Activated CD8-positive, alpha-beta T cell treated with anti-CD3 and anti-CD28 coated beads for 36 hours (primary cell): ENCODE measurements around the gene LCN2. TPM values are rescaled to one million over a fixed set of nuclear protein-coding genes. Genes with fewer than 3 reads are reported as not detected.

ENCODE experiments used
- ATAC-seq: fragments of 200-7000 bp; cut with Tn5 transposase; one replicate; pipeline ENCODE4 v1.10.0; 2021; ENCODE audit warnings: mild to moderate bottlenecking, moderate library complexity
- CTCF ChIA-PET: fragments of 350-600 bp; sonication (Branson Sonifier 250); formaldehyde crosslinking; loops from one replicate; lab custom pipeline; 2021; ENCODE audit warnings: antibody characterized with exemption; lab: Charles Lee
- POLR2A ChIA-PET: fragments of 350-600 bp; sonication (Branson Sonifier 250); formaldehyde crosslinking; loops from one replicate; lab custom pipeline; 2021; ENCODE audit warnings: antibody characterized with exemption; lab: Charles Lee
- DNase-seq: peaks from one replicate; pipeline ENCODE4 v3.0.0-alpha.2; 2020
- H3K27ac Mint-ChIP-seq: one replicate; pipeline ENCODE4 v1.8.0; 2021; ENCODE audit warnings: mild to moderate bottlenecking, mixed read lengths
- H3K27me3 Mint-ChIP-seq: one replicate; pipeline ENCODE4 v1.8.0; 2021; ENCODE audit warnings: mixed read lengths
- H3K36me3 Mint-ChIP-seq: one replicate; pipeline ENCODE4 v1.8.0; 2021; ENCODE audit warnings: low read depth, mixed read lengths
- H3K4me1 Mint-ChIP-seq: one replicate; pipeline ENCODE4 v1.8.0; 2021; ENCODE audit warnings: low read depth, mixed read lengths
- H3K4me3 Mint-ChIP-seq: one replicate; pipeline ENCODE4 v1.8.0; 2021; ENCODE audit warnings: mild to moderate bottlenecking, moderate library complexity, mixed read lengths
- H3K9me3 Mint-ChIP-seq: one replicate; pipeline ENCODE4 v1.8.0; 2021; ENCODE audit warnings: mixed read lengths
- intact Hi-C: fragments of 100-400 bp; cut with micrococcal nuclease; formaldehyde crosslinking; loops from one replicate; pipeline ENCODE4 v1.10.0; 2022
- total RNA-seq, 2 experiments: library from RNA; stranded (reverse); gene quantifications; one replicate each; pipeline ENCODE4 v1.2.3, GENCODE V29; 2021
- TF ChIP-seq, protein P1 (sequence below): fragments of 200-600 bp; IDR thresholded peaks from one replicate; pipeline ENCODE4 v1.8.0; 2022; ENCODE audit warnings: antibody characterized with exemption, mild to moderate bottlenecking

LCN2 gene
- total RNA-seq, 2 experiments from 2014 or later: not detected

DNA sequence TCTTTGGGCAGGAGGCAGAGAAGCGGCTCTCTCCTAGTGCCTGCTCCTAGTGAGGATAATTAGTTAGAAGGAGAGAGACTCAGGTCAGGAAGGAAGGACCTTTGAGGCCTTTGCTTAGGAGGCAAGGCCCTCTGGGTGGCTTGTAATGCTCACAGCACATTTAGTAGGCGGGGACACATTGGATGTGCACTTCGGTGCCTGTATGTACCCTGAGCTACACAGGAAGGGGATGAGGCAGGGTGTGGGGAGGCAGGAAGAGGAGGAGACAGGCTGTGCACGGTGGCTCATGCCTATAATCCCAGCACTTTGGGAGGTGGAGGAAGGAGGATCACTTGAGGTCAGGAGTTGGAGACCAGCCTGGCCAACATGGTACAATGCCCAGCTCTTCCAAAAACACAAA lies 7.2 kb upstream of the LCN2 start:
- no peaks in the 10 kb centered on the region for H3K36me3 Mint-ChIP-seq
- H3K27me3 Mint-ChIP-seq: no peaks in the 10 kb centered on the region
- peaks cover 5% of the 10 kb centered on the region for H3K4me1 Mint-ChIP-seq
- TF ChIP-seq, protein P1, sequence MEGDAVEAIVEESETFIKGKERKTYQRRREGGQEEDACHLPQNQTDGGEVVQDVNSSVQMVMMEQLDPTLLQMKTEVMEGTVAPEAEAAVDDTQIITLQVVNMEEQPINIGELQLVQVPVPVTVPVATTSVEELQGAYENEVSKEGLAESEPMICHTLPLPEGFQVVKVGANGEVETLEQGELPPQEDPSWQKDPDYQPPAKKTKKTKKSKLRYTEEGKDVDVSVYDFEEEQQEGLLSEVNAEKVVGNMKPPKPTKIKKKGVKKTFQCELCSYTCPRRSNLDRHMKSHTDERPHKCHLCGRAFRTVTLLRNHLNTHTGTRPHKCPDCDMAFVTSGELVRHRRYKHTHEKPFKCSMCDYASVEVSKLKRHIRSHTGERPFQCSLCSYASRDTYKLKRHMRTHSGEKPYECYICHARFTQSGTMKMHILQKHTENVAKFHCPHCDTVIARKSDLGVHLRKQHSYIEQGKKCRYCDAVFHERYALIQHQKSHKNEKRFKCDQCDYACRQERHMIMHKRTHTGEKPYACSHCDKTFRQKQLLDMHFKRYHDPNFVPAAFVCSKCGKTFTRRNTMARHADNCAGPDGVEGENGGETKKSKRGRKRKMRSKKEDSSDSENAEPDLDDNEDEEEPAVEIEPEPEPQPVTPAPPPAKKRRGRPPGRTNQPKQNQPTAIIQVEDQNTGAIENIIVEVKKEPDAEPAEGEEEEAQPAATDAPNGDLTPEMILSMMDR: no peak
- CTCF ChIA-PET: interaction anchor here (1.0 to 1.6 kb wide), 2 partner anchors 13 to 24 kb away, joined by 3 to 4 read pairs; no protein-coding TSS in a partner anchor
- POLR2A ChIA-PET: interaction anchor here (0.9 kb wide), 1 partner anchor 14 kb away, joined by 3 read pairs; no protein-coding TSS in a partner anchor
- H3K27ac Mint-ChIP-seq: no peak overlapping the region
- intact Hi-C loops: no loop called here
- DNase-seq (no peak), ATAC-seq (peak; percentile 60)
- H3K9me3 Mint-ChIP-seq: no peaks in the 10 kb centered on the region
- no peak overlapping the region for H3K4me3 Mint-ChIP-seq

DNA sequence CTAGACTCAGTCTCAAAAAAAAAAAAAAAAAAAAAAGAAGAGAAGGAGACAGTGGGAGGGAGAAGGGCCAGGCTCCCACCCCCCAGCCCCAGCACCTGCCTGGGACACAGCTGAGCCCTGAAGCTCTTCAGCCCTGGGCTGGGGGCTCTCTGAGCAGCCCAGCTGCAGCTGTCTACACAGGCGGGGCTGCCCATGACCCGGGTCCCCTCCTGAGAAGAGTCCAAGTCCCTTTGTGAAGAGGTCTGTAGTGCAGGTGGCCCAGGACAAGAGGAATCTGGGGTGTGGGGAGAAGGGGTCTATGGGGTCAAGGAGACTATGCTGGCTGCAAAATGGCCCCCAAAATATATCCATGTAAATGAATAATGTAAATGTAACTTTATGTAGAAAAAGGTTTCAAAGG lies 6.7 kb upstream of the LCN2 start:
- TF ChIP-seq, protein P1: no peak
- H3K9me3 Mint-ChIP-seq: no peaks in the 10 kb centered on the region
- ChIA-PET CTCF (interaction anchor here (1.2 to 1.6 kb wide), 2 partner anchors 16 to 25 kb away, joined by 3 to 4 read pairs; no protein-coding TSS in a partner anchor), POLR2A (no interaction called here)
- no peaks in the 10 kb centered on the region for H3K27me3 Mint-ChIP-seq
- ATAC-seq: no peak
- intact Hi-C loops: no loop called here
- H3K36me3 Mint-ChIP-seq: no peaks in the 10 kb centered on the region
- no peak overlapping the region for H3K27ac Mint-ChIP-seq
- DNase-seq: no peak
- H3K4me1 Mint-ChIP-seq: peaks cover 5% of the 10 kb centered on the region
- H3K4me3 Mint-ChIP-seq: no peak overlapping the region

DNA sequence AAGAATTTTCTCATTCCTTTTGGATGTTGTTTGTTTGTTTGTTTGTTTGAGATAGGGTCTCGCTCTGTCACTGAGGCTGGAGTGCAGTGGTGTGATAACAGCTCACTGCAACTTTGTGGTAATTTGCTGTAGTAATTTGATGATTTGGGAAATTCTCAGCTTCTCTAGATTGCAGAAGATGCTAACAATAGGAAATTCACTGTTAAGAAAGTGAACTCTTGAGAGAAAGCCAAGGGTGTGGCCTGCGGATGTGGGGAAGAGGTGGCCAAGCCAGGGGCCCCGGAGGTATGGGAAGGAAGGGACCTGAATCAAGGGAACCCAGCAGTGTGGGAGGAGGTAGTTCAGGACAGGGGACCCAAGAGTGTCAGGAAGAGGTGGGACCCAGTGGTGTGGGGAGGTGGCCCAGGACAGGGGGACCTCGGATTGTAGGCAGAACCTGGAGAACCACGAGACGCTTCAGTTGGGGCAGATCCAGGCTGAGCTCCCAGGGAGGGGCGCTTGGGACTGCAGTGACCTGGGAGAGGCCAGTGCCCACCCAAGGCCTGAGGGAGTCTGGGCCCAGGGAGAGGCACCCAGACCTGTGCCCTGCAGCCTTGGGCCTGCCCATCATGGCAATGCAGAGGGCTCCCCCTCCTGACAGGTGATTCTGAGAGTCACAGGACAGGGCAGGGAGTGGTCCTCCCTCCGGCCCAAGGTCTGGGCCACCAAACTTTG lies 5.6 kb upstream of the LCN2 start:
- DNase-seq: no peak
- TF ChIP-seq, protein P1: no peak
- H3K27ac Mint-ChIP-seq: no peak overlapping the region
- no peaks in the 10 kb centered on the region for H3K36me3 Mint-ChIP-seq
- no peaks in the 10 kb centered on the region for H3K27me3 Mint-ChIP-seq
- H3K4me1 Mint-ChIP-seq: peaks cover 5% of the 10 kb centered on the region
- intact Hi-C loops: no loop called here
- no peak for ATAC-seq
- H3K4me3 Mint-ChIP-seq: no peak overlapping the region
- no peaks in the 10 kb centered on the region for H3K9me3 Mint-ChIP-seq
- POLR2A ChIA-PET: no interaction called here
- CTCF ChIA-PET: interaction anchor here (0.8 to 1.2 kb wide), 2 partner anchors 15 to 26 kb away, joined by 3 read pairs; no protein-coding TSS in a partner anchor

DNA sequence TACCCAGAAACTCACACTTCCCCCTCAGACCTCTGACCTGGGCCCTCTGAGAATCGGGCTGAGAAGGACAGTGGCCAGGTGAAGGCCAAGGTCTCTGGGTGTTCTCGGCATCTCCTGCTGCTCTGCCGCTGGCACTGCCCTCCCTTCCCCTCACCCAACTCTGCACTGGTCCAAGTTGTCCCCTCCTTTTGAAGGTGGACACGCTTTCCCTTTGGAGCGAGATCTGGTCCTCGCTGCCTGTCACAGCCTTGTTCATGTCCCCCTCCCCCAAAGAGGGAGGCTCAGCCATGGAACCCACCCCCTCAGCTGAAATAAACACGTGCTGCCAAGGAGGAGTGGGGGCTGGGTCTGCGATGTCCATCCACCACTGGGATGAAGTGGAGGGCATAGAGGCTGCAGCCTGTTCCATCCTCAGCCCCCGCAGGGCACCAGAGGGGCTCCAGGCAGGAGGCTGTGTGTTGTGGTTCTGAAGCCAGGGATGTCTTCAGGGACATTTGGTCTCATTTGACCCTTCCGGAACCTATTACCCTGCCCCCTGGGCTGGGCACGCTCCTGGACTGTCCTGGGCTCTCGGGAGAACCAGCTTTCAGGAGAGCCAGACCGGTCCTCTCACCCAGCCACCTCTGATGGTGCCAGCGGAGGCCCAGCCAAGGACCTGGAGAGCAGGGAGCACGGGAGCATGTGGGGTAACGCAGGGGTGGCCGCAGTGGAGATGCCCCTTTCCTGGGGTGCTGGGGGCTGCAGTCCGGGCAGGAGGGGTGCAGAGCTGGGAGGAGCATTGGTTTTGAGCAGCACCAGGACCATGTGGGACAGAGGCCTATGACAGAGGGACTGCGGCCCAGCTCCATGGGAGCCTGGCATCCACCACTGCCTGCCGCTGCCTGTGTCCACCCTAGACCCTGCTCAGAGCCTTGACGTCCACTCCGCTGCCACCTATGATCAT lies 4.7 kb upstream of the LCN2 start:
- Mint-ChIP-seq H3K9me3 (no peaks in the 10 kb centered on the region), H3K36me3 (no peaks in the 10 kb centered on the region), H3K27ac (no peak overlapping the region), H3K27me3 (no peaks in the 10 kb centered on the region), H3K4me3 (no peak overlapping the region), H3K4me1 (peaks cover 5% of the 10 kb centered on the region)
- TF ChIP-seq, protein P1: no peak
- ChIA-PET POLR2A (interaction anchor here (0.7 to 1.0 kb wide), 2 partner anchors 13 to 16 kb away, joined by 3 read pairs; no protein-coding TSS in a partner anchor), CTCF (no interaction called here)
- DNase-seq: no peak
- intact Hi-C loops: no loop called here
- ATAC-seq: no peak
